GM18870 (cell line): ENCODE measurements around the gene B3GLCT.
"Not testable (repeated sequence)": the region's sequence is repeated elsewhere in the genome, so short reads cannot be mapped to it uniquely, and the experiment has no call there.

Source experiments
- ATAC-seq: cut with Tn5 transposase; IDR thresholded peaks from one replicate; pipeline ENCODE4 v1.9.1; 2021; ENCODE audit warnings: moderate library complexity; ENCODE audit not compliant: unreplicated experiment

B3GLCT gene

GRCh38 chr13:31199849-31200636 lies at the start of gene B3GLCT:
Gene B3GLCT (plus strand): TSS chr13:31199975. CDS start chr13:31200085, 110 bp downstream.
- ATAC-seq: peak; percentile 74

GRCh38 chr13:31150315-31150985 lies 49.3 kb upstream of the B3GLCT start:
- ATAC-seq: no peak

DNA sequence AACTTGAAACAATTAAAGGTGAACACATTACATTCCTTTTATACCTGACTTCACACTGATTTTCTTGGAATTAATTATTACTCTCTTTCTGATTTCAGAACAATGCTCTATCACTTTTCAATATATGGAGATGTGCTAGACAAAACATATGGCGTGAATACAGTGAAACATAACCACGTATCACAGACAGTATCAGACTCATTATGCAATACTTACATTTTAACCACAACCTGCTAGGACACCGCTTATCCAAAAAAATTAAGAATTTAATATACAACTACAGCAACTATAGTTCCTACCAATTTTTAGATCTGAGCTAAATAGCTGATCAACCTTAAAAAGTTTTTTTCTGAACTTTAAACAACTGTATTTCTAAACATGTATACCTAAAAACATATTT lies 47.9 kb upstream of the B3GLCT start:
- ATAC-seq: no peak

- ATAC-seq: no peak
Observed at GRCh38 chr13:31154939-31155338, 44.8 kb upstream of the B3GLCT start.

DNA sequence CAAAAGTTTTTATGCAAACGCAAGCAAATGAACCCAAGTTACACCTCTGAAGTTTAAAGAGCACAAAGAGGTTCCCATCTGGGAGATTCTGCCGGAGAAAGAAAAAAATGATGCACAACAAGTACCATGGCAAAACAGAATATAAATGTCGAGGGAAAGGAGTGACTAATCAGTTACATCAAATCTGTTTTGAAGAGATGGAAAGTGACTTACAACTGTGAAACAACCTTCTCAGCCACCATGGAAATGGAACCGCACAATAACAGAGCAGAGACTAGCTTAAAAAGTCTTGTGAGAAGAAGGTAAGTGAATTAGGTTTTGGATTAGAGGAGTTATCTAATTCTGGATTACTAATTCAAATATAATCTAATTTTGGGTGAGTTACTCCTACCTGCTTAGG lies 40.5 kb upstream of the B3GLCT start:
- ATAC-seq: no peak

- ATAC-seq: no peak
Observed at GRCh38 chr13:31160857-31161556, 38.8 kb upstream of the B3GLCT start.

DNA sequence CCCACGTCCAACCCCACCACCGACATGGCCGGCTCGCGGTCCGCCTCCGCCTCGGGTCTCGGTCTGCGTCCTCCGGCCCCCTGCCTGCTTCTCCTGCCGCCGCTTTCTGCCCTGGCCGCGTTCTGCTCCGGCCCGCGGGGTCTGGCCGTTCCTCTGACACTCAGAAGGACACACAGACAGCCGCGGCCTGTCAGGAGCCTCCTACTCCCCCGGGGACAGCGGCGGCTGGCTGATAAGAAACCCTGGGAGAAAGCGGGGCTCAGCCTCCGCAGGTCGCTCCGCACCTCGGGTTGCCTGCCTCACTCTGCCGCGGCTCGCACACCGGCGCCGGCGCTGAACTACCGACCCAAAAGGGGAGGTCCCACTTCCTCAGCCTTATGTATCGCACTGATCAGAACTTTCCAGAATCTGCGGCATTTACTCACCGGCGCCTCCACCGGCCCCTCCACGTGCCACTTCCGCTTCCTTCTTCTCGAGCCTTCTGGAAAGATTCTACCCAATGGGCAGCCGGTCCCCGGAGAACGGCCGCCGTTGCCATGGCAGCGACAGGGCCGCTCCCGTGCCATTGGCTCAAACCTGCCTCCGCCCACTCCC lies 38.1 kb upstream of the B3GLCT start, which contains the start of gene HSPH1:
TSS of gene HSPH1 (minus strand) at position 348 of the 594 bp plus-strand sequence. CDS start at position 26, 322 bp downstream.
- ATAC-seq: peak; percentile 79

DNA sequence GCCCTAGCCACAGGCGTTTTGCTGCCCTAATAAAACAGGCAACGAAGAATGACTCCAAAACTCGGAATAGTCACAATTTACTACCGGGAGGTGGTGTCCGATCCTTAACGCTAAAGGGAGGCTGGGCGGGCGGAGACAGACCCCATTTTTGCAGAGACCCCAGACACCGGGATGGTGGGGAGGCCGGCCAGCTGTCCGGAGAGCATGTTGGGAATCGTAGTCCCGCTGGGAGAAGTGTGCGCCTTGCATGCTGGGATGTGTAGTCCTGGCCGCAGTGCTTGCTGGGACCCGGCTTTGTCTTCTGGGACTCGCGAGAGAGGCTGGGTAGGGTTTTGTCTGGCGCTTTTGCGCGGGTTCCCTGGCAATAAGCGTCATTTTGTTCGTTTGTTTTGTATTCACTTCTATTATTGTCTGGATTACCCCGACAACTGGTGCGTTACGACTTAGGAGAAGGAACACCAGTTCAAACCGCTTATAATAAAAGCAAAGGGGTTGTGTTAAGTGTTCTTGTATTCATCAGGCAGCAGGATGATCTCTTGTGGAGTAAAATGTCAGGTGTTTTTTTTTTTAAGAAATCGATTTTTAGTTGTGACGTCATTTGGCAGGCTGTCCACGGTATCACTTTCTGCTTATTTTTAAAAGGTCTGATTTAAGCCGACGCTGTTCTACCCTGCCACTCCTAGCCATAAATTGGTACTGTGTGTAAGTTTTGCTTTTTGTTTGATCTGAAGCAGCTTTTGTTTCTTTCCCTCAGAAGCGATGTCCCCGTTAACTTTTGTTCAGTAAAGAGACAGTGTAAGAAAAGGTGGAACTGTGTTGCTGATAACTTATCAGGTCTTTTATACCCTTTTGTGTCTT lies 37.4 kb upstream of the B3GLCT start:
- peak; percentile 85 for ATAC-seq

- ATAC-seq: no peak
Observed at GRCh38 chr13:31166591-31166990, 33.2 kb upstream of the B3GLCT start.

GRCh38 chr13:31167490-31167889 lies 32.3 kb upstream of the B3GLCT start:
- peak; percentile 73 for ATAC-seq

- peak; percentile 45 for ATAC-seq
Observed at GRCh38 chr13:31168166-31168565, 31.6 kb upstream of the B3GLCT start.

- ATAC-seq: no peak
Observed at GRCh38 chr13:31168736-31169135, 31.0 kb upstream of the B3GLCT start.

DNA sequence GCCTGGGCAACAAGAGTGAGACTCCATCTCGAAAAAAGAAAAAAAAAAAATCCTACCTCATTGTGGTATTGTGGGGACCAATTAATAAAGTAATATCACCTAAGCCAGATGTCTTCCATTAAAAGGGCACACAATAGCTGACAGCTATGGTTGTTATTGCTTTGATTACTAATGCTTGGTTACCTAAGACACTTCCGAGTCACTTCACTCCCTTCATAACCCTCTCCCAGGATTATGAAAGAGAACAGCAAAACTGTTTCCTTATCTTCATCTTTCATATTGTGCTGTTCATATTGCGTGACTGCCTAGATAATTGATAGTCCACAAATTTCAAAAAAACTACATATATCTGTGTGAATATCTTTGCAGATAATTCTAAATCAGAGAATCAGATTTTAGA lies 27.8 kb upstream of the B3GLCT start:
- ATAC-seq: no peak

- ATAC-seq: no peak
Observed at GRCh38 chr13:31172535-31172934, 27.2 kb upstream of the B3GLCT start.

DNA sequence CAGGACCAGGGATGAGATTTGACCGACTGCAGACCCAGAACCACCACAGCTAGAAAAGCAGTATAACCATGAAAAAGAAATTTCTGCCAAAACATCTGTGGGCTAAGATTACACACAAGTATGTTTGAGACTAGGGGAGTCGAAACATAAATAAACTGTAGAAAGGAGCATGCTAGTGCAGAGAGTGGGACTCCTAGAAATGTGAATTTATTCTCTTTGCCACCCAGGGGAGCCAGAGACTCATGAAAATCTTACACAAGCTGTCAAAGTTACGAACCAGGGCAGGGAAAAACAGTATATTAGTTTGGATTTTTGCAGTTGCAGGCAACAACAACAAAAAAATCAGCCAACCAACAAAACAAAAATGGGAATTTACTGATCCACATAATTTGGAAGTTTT lies 25.8 kb upstream of the B3GLCT start:
- no peak for ATAC-seq

GRCh38 chr13:31175847-31176532 lies 23.8 kb upstream of the B3GLCT start:
- ATAC-seq: no peak

GRCh38 chr13:31177813-31178495 lies 21.8 kb upstream of the B3GLCT start:
- ATAC-seq: not testable (repeated sequence)

DNA sequence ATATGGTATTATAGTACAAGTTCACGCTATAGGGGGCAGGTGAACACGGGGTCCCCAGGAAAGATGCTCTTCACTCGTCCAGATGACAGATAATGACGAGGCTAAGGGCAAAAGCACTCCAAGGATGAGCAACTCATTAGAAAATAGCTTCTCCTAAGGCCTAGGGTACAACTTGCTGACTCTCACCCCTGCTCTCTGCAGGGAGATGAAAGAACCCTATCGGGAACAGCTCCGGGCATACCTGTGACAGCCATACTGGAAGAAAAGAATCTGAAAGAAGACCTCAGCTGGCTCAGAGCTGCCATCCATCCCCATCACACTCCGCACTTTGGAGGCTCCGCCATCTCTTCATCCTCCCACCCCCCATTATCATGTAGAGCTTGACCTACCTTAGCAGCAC lies 20.5 kb upstream of the B3GLCT start:
- ATAC-seq: no peak

GRCh38 chr13:31179754-31180153 lies 20.0 kb upstream of the B3GLCT start:
- ATAC-seq: no peak
